Gastroesophageal sphincter (tissue), 3 donors: Measurements from ENCODE around the gene SLC37A4.

ENCODE experiments used
- CTCF ChIP-seq, 4 experiments: fragments of 200-600 bp in 2 of 4; fragments of 450-650 bp in 2 of 4; sonication (generic) in 1 of 4; IDR thresholded peaks; one replicate each; pipeline ENCODE4 v1.5.1; 2017 to 2019; ENCODE audit warnings: antibody characterized with exemption in 4 of 4, mild to moderate bottlenecking in 2 of 4, moderate library complexity in 2 of 4
- EP300 ChIP-seq: sonication (generic); formaldehyde crosslinking; IDR thresholded peaks from one replicate; pipeline ENCODE4 v1.6.1; 2017; ENCODE audit warnings: antibody characterized with exemption, mild to moderate bottlenecking
- POLR2A ChIP-seq, 2 donors: fragments of 450-650 bp; IDR thresholded peaks; one replicate each; pipeline ENCODE4 v1.6.1; 2017; ENCODE audit warnings: antibody characterized with exemption in 2 of 2, mild to moderate bottlenecking in 2 of 2, moderate library complexity in 1 of 2

DNA sequence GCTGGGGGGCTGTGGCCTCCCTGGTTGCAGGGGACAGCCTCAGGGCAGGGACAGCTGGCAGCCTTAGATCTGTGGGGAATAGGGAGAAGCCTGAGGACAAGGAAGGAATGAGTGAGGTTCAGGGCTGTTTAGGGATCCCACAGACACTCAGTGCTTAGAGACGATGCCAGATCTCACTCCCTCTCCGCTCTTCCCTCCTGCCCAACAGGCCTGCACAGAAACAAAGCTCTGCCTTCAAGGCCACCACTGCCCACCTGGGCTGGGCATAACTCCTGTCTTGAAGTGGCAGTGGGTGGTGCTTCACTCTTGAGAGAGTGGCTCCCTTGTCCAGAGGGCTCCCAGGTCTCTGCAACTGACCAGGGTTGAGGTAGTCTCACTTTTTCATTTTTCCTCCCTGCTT, 45.9 kb downstream of the SLC37A4 start:
- TF ChIP-seq POLR2A (IDR thresholded peaks at IDR 0.05), result no peak
- TF ChIP-seq CTCF (IDR thresholded peaks at IDR 0.05), result no peak
- TF ChIP-seq EP300, result no peak
